HepG2 (cell line): ENCODE measurements around the gene ADGRG1.

Source experiments
- AGO2 ChIP-seq: fragments of 200-400 bp; formaldehyde crosslinking; optimal IDR thresholded peaks from 2 replicates; pipeline ENCODE3; 2017; ENCODE audit warnings: mild to moderate bottlenecking, low read depth, low read length, moderate library complexity
- MXI1 ChIP-seq: IDR thresholded peaks from 3 replicates; pipeline ENCODE4 v1.6.1; 2012; ENCODE audit warnings: low read depth, low read length, inconsistent platforms, borderline replicate concordance
- ZC3H4 ChIP-seq: sonication (generic); formaldehyde crosslinking; IDR thresholded peaks from 2 replicates; pipeline ENCODE4 v1.4.0; 2020; ENCODE audit warnings: missing genetic modification reagents, borderline replicate concordance
- ZNF160 ChIP-seq: sonication (generic); formaldehyde crosslinking; IDR thresholded peaks from 2 replicates; pipeline ENCODE4 v1.8.0; 2022; ENCODE audit warnings: mild to moderate bottlenecking, inconsistent platforms, missing genetic modification reagents
- ZNF781 ChIP-seq: sonication (generic); formaldehyde crosslinking; IDR thresholded peaks from 2 replicates; pipeline ENCODE4 v1.5.1; 2020; ENCODE audit warnings: borderline replicate concordance, mild to moderate bottlenecking, missing genetic modification reagents; ENCODE audit errors: not compliant biosample characterization
- TF ChIP-seq, protein P1 (sequence below): sonication (generic); formaldehyde crosslinking; conservative IDR thresholded peaks from 2 replicates; pipeline ENCODE4 v1.4.0; 2020; ENCODE audit warnings: missing genetic modification reagents

DNA sequence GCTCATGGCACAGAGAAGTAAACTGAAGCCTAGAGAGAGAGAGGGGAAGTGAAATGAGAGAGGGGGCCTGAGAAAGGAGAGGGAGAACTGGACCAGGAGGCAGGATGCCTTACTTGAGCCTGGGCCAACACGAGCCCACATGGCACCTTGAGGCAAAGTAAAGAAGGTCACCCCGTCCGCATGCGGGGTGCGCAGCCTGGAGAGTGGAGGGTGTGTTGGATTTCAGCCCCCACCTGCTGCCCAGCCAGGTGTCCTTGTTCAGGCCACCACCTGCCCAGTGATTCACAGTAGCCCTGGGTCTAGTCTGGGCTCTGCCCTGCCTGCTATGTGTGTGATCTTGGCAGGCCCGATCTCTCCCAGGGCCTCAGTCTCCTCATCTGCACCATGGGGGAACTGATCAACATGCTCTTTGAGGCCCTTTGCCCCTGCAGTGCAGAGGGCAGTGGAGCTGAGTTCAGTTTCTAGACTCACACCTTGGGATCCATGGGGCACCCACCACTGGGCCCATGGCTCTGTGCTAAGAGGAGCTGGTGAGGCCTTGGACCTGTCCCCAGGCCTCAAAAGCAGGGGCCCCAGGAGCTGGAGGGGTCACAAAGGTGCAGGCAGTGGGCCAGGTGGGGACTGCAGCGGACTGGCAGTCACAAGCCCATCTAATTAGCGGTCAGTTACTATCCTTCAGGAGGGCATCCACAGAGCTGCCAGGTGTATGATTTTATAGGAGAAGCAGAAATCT, 56.4 kb downstream of the ADGRG1 start:
- TF ChIP-seq AGO2 (no peak), ZNF781 (no peak), ZC3H4 (CRISPR knock-in tag) (no peak), MXI1 (no peak), ZNF160 (CRISPR knock-in tag) (no peak)
- TF ChIP-seq, protein P1, sequence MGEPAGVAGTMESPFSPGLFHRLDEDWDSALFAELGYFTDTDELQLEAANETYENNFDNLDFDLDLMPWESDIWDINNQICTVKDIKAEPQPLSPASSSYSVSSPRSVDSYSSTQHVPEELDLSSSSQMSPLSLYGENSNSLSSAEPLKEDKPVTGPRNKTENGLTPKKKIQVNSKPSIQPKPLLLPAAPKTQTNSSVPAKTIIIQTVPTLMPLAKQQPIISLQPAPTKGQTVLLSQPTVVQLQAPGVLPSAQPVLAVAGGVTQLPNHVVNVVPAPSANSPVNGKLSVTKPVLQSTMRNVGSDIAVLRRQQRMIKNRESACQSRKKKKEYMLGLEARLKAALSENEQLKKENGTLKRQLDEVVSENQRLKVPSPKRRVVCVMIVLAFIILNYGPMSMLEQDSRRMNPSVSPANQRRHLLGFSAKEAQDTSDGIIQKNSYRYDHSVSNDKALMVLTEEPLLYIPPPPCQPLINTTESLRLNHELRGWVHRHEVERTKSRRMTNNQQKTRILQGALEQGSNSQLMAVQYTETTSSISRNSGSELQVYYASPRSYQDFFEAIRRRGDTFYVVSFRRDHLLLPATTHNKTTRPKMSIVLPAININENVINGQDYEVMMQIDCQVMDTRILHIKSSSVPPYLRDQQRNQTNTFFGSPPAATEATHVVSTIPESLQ: no peak
